ENCODE data around the gene TWIST2. TPM values are rescaled to one million over a fixed set of nuclear protein-coding genes. Genes with fewer than 3 reads are reported as not detected.

TWIST2 gene
- total and polyA plus RNA-seq, 10 of the 15 experiments (the other 5 are each of a cell fraction or from before 2014, with no cell fraction given), result not detected

GRCh38 chr2:238870261-238870660 is 22.4 kb downstream of the TWIST2 start:
- TF ChIP-seq EED (IDR thresholded peaks at IDR 0.05; ENCODE audit: low read depth), result no peak
- TF ChIP-seq ZNF24 (IDR thresholded peaks at IDR 0.05), result no peak
- TF ChIP-seq NKRF (conservative IDR thresholded peaks at IDR 0.05), result no peak
- TF ChIP-seq NR2C1 (IDR thresholded peaks at IDR 0.05), result no peak
- no peak for TF ChIP-seq CHD1 (IDR thresholded peaks at IDR 0.05; ENCODE audit: low read depth, low read length)
- no peak for TF ChIP-seq SRF (IDR thresholded peaks at IDR 0.05; ENCODE audit: low read depth in 2 of 2, low read length in 2 of 2)
- no peak for TF ChIP-seq GATAD2B (conservative IDR thresholded peaks at IDR 0.05; ENCODE audit: low read depth)
- no peak for TF ChIP-seq ATF2 (IDR thresholded peaks at IDR 0.05; ENCODE audit: low read length)
- no peak for TF ChIP-seq PML (IDR thresholded peaks at IDR 0.05; ENCODE audit: low read length)
- TF ChIP-seq CHD4 (IDR thresholded peaks at IDR 0.05), result no peak
- TF ChIP-seq TCF7 (IDR thresholded peaks at IDR 0.05; ENCODE audit: borderline replicate concordance), result no peak
- TF ChIP-seq NR2F1 (conservative IDR thresholded peaks at IDR 0.05), result no peak
- no peak for TF ChIP-seq HDAC2 (IDR thresholded peaks at IDR 0.05)
- no peak for TF ChIP-seq HCFC1 (IDR thresholded peaks at IDR 0.05; ENCODE audit: low read length)
- ChIA-PET CTCF (no interaction called here), RAD21 (ENCODE audit: unreplicated experiment) (no interaction called here), SMC1A (ENCODE audit: uncharacterized antibody, unreplicated experiment) (no interaction called here), POLR2A (no interaction called here)
- Histone ChIP-seq H3K36me3 (ENCODE audit: control insufficient read depth in 2 of 2, insufficient read depth in 2 of 2, low read length in 1 of 2) (no peaks in the 10 kb centered on the region), H3K4me3 (no peak overlapping the region), H3K79me2 (ENCODE audit: control insufficient read depth, insufficient read depth, low read length) (no peaks in the 10 kb centered on the region), H3K9me3 (replicated peaks; ENCODE audit: control insufficient read depth, insufficient read depth, low read length) (no peaks in the 10 kb centered on the region; the same call in 2 of the 3 replicates), H3K27ac (ENCODE audit: control insufficient read depth, insufficient read depth) (no peak overlapping the region), H3K9ac (ENCODE audit: control insufficient read depth, insufficient read depth, low read length) (no peak overlapping the region), H3K27me3 (replicated peaks in 1 of 2; ENCODE audit: control insufficient read depth in 2 of 2, insufficient read depth in 2 of 2, low read length in 1 of 2) (no peaks in the 10 kb centered on the region), H3K4me2 (ENCODE audit: control insufficient read depth, insufficient read depth) (no peak overlapping the region), H2AFZ (ENCODE audit: control insufficient read depth, low read depth, low read length) (no peak overlapping the region), H4K20me1 (ENCODE audit: control insufficient read depth, insufficient read depth) (no peaks in the 10 kb centered on the region), H3K4me1 (ENCODE audit: control insufficient read depth, insufficient read depth, low read length) (no peaks in the 10 kb centered on the region)
- DNase-seq (ENCODE audit: low read depth, low spot score) (no peak), ATAC-seq (no peak), FAIRE-seq (no peak)
- no TSS peak for BruUV-seq (replicated peaks)
- intact Hi-C loops (cut with micrococcal nuclease; ENCODE audit: unreplicated experiment) (no loop called here), in situ Hi-C loops (cut with MboI) (no loop called here)
- 62% methylated on average over 3 of the region's 3 CpGs for WGBS (ENCODE audit: insufficient coverage, insufficient replicate concordance, low lambda C conversion rate, missing lambda C conversion rate)
